Spleen (tissue), 11 donors: ENCODE data around the gene KDM2B. TPM values are rescaled to one million over a fixed set of nuclear protein-coding genes. Genes with fewer than 3 reads are reported as not detected.
A peak's percentile ranks its signal among the peaks of the same experiment; 100 is the strongest.

Experiments
- DNase-seq: peaks from one replicate; pipeline ENCODE4 v3.0.0-alpha.2; 2020
- H3K27ac ChIP-seq, 8 donors: fragments of 200-600 bp; sonication (generic) in 7 of 8; 1 replicate in 4 of 8; 2 replicates in 4 of 8; pipeline versions ENCODE4 v1.5.0 to v1.8.0; 2016 to 2021; ENCODE audit warnings: inconsistent platforms in 4 of 8, mild to moderate bottlenecking in 4 of 8, moderate library complexity in 1 of 8
- H3K27me3 ChIP-seq, 7 donors: fragments of 200-600 bp; sonication (generic) in 6 of 7; replicated peaks in 1 of 7; 1 replicate in 4 of 7; 2 replicates in 3 of 7; pipeline versions ENCODE4 v1.5.0 to v1.8.0; 2016 to 2021; ENCODE audit warnings: inconsistent platforms in 3 of 7, mild to moderate bottlenecking in 1 of 7
- H3K36me3 ChIP-seq, 6 donors: fragments of 200-600 bp; sonication (generic) in 5 of 6; 1 replicate in 4 of 6; 2 replicates in 2 of 6; pipeline versions ENCODE4 v1.5.0 to v1.8.0; 2016 to 2021; ENCODE audit warnings: inconsistent platforms in 2 of 6
- H3K4me1 ChIP-seq, 6 donors: fragments of 200-600 bp; sonication (generic) in 5 of 6; 1 replicate in 3 of 6; 2 replicates in 3 of 6; pipeline versions ENCODE4 v1.5.0 to v1.8.0; 2016 to 2021; ENCODE audit warnings: inconsistent platforms in 3 of 6
- H3K4me3 ChIP-seq, 8 donors: fragments of 200-600 bp; sonication (generic) in 7 of 8; 1 replicate in 4 of 8; 2 replicates in 4 of 8; pipeline versions ENCODE4 v1.5.0 to v1.8.0; 2016 to 2021; ENCODE audit warnings: inconsistent platforms in 4 of 8, mild to moderate bottlenecking in 4 of 8, moderate library complexity in 2 of 8
- H3K9me3 ChIP-seq, 8 donors: fragments of 200-600 bp; sonication (generic) in 7 of 8; 1 replicate in 4 of 8; 2 replicates in 4 of 8; pipeline versions ENCODE4 v1.5.0 to v1.8.0; 2016 to 2021; ENCODE audit warnings: inconsistent platforms in 4 of 8
- POLR2A ChIP-seq, 3 donors: fragments of 450-650 bp; IDR thresholded peaks; one replicate each; pipeline ENCODE4 v1.5.1; 2017; ENCODE audit warnings: antibody characterized with exemption in 3 of 3, mild to moderate bottlenecking in 1 of 3
- POLR2AphosphoS5 ChIP-seq, 3 donors: sonication (generic); formaldehyde crosslinking; IDR thresholded peaks; one replicate each; pipeline ENCODE4 v1.5.1; 2017; ENCODE audit warnings: antibody characterized with exemption in 3 of 3
- WGBS, 5 donors: extraction: QIAGEN DNeasy Blood & Tissue Kit in 3 of 5; methylation state at CpG; one replicate each; pipeline versions ENCODE4 v1.1.5 to v1.1.7; 2013 to 2018; 5-methylcytosine and 5-hydroxymethylcytosine counted together
- intact Hi-C: fragments of 100-400 bp; cut with DNase I; formaldehyde crosslinking; loops from one replicate; pipeline ENCODE4 v1.15.0; 2023; ENCODE audit warnings: low total_unique reads
- polyA plus RNA-seq, 3 donors: library from polyadenylated mRNA; stranded (reverse); fragments of 200-250 nt; gene quantifications; one replicate each; pipeline ENCODE4 v1.2.1, GENCODE V29; 2013
- total RNA-seq, 7 donors: library from RNA; depleted of rRNA in 3 of 7; stranded (reverse); fragments of >200 nt in 3 of 7; fragmentation: NEBNext Ultra II Directional in 4 of 7; extraction: Animal tissue kit (Norgen Biotek cat#: 25700) in 4 of 7; gene quantifications; one replicate each; pipeline versions ENCODE4 v1.1.0 to v1.2.1, GENCODE V29; 2016 to 2021
- TF ChIP-seq, protein P1 (sequence below), 11 experiments: fragments of 200-600 bp in 7 of 11; fragments of 450-650 bp in 4 of 11; sonication (generic) in 4 of 11; IDR thresholded peaks in 8 of 11; conservative IDR thresholded peaks in 3 of 11; 1 replicate in 7 of 11; 2 replicates in 4 of 11; pipeline versions ENCODE4 v1.4.0 to v1.8.0; 2016 to 2021; ENCODE audit warnings: antibody characterized with exemption in 11 of 11, inconsistent platforms in 4 of 11, mild to moderate bottlenecking in 1 of 11
- donor health status: healthy with polysubstance abuse.
- donor health status: DM: no; HTN: no; CAD: no; lungs with moderate emphysema.
- donor health status: DM: no; HTN: no; CAD: no.
- donor health status: Bipolar disorder and iron deficiency.
- donor health status: healthy.
- donor health status: DM: no; HTN: no; CAD: no.
- donor health status: DM: yes; HTN: yes; CAD: no.

KDM2B gene
- total and polyA plus RNA-seq, 10 donors = 20.8 to 56.2 (median 40.1) TPM

GRCh38 chr12:121495746-121496145 is 85.1 kb downstream of the KDM2B start:
- Histone ChIP-seq H3K27ac (no peak overlapping the region), H3K4me3 (no peak overlapping the region), H3K4me1 (peaks cover 3 to 46% (median 26%) of the 10 kb centered on the region in 6 donors), H3K27me3 (no peaks in the 10 kb centered on the region), H3K9me3 (no peaks in the 10 kb centered on the region), H3K36me3 (peaks cover 0 to 9% (median 0%) of the 10 kb centered on the region in 6 donors)
- TF ChIP-seq POLR2A (IDR thresholded peaks at IDR 0.05) (no peak), POLR2AphosphoS5 (IDR thresholded peaks at IDR 0.05) (no peak)
- TF ChIP-seq, protein P1, sequence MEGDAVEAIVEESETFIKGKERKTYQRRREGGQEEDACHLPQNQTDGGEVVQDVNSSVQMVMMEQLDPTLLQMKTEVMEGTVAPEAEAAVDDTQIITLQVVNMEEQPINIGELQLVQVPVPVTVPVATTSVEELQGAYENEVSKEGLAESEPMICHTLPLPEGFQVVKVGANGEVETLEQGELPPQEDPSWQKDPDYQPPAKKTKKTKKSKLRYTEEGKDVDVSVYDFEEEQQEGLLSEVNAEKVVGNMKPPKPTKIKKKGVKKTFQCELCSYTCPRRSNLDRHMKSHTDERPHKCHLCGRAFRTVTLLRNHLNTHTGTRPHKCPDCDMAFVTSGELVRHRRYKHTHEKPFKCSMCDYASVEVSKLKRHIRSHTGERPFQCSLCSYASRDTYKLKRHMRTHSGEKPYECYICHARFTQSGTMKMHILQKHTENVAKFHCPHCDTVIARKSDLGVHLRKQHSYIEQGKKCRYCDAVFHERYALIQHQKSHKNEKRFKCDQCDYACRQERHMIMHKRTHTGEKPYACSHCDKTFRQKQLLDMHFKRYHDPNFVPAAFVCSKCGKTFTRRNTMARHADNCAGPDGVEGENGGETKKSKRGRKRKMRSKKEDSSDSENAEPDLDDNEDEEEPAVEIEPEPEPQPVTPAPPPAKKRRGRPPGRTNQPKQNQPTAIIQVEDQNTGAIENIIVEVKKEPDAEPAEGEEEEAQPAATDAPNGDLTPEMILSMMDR (IDR thresholded peaks at IDR 0.05 in 8 of 11, conservative IDR thresholded peaks at IDR 0.05 in 3 of 11) = no peak
- intact Hi-C loops = loop anchor here (10.0 kb wide), 1 partner anchor 129 kb away; the partner anchor contains the start of gene ORAI1
- no peak for DNase-seq
- WGBS, 5 donors = 89 to 96% (median 93%) methylated on average over 8 of the region's 8 CpGs

GRCh38 chr12:121494093-121494787 is 86.6 kb downstream of the KDM2B start:
- peak; percentile 84 for DNase-seq
- Histone ChIP-seq H3K9me3 (no peaks in the 10 kb centered on the region), H3K27ac (no peak overlapping the region), H3K27me3 (no peaks in the 10 kb centered on the region), H3K4me3 (no peak overlapping the region), H3K4me1 (peaks cover 0 to 46% (median 23%) of the 10 kb centered on the region in 6 donors), H3K36me3 (peaks cover 0 to 19% (median 0%) of the 10 kb centered on the region in 6 donors)
- TF ChIP-seq, protein P1 (IDR thresholded peaks at IDR 0.05 in 8 of 11, conservative IDR thresholded peaks at IDR 0.05 in 3 of 11) = peak; percentile 45 to 84 (median 80)
- no peak for TF ChIP-seq POLR2AphosphoS5 (IDR thresholded peaks at IDR 0.05)
- 76 to 84% (median 79%) methylated on average over 19 of the region's 19 CpGs for WGBS, 5 donors
- intact Hi-C loops = loop anchor here (10.0 kb wide), 1 partner anchor 131 kb away; the partner anchor contains the start of gene ORAI1

GRCh38 chr12:121490401-121491281 is 90.2 kb downstream of the KDM2B start:
- Histone ChIP-seq H3K27me3 (no peaks in the 10 kb centered on the region), H3K36me3 (peaks cover 0 to 24% (median 0%) of the 10 kb centered on the region in 6 donors), H3K4me1 (peaks cover 0 to 33% (median 15%) of the 10 kb centered on the region in 6 donors), H3K4me3 (no peak overlapping the region), H3K27ac (peak overlapping the region in 2 of 8 donors; percentile 9 to 46), H3K9me3 (no peaks in the 10 kb centered on the region)
- TF ChIP-seq POLR2A (IDR thresholded peaks at IDR 0.05) (no peak), POLR2AphosphoS5 (IDR thresholded peaks at IDR 0.05) (peak in 1 of 3 donors; percentile 16)
- no peak for DNase-seq
- WGBS, 5 donors = 32 to 47% (median 40%) methylated on average over 12 to 15 of the region's 15 CpGs
- intact Hi-C loops = loop anchor here (10.0 kb wide), 1 partner anchor 134 kb away; the partner anchor contains the start of gene ORAI1

DNA sequence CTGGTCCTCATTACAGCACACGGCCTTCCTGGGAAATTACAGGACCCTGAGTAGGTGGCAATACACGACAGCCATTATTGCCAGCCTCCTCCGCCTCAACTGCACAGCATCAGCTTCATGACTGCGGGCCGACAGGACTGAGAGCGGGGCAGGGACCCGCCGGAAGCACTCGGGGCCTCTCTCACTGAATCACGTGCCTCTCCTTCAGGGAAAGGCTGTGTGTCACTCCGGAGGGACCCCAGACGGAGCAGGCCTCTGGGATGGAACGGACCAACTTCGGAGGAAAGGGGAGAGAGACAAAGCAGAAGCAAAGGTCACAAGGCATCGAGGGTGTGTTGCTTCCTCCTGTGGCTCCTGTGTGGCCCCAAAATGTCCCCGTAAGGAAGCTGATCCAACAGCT is 90.9 kb downstream of the KDM2B start:
- no peak for DNase-seq
- Histone ChIP-seq H3K9me3 (no peaks in the 10 kb centered on the region), H3K4me3 (no peak overlapping the region), H3K4me1 (peaks cover 0 to 33% (median 15%) of the 10 kb centered on the region in 6 donors), H3K27ac (no peak overlapping the region), H3K36me3 (peaks cover 0 to 19% (median 0%) of the 10 kb centered on the region in 6 donors), H3K27me3 (no peaks in the 10 kb centered on the region)
- TF ChIP-seq POLR2AphosphoS5 (IDR thresholded peaks at IDR 0.05) = peak in 1 of 3 donors; percentile 26
- no peak for TF ChIP-seq POLR2A (IDR thresholded peaks at IDR 0.05)
- TF ChIP-seq, protein P1 (IDR thresholded peaks at IDR 0.05 in 8 of 11, conservative IDR thresholded peaks at IDR 0.05 in 3 of 11) = no peak
- intact Hi-C loops = loop anchor here (10.0 kb wide), 1 partner anchor 135 kb away; the partner anchor contains the start of gene ORAI1
- whole genome bisulfite sequencing, 5 donors = 75 to 87% (median 80%) methylated on average over 11 to 16 of the region's 16 CpGs
